Left renal pelvis (tissue), 4 donors: ENCODE data around the gene TARBP2. TPM values are rescaled to one million over a fixed set of nuclear protein-coding genes. Genes with fewer than 3 reads are reported as not detected.
"Not testable (repeated sequence)": the region's sequence is repeated elsewhere in the genome, so short reads cannot be mapped to it uniquely, and the experiment has no call there.

Experiments used
- DNase-seq, 4 donors: peaks; one replicate each; pipeline ENCODE4 v3.0.0-alpha.2; 2013; ENCODE audit warnings: low read depth in 4 of 4, low spot score in 3 of 4
- polyA plus RNA-seq, 4 donors: library from polyadenylated mRNA; unstranded; fragments of 120-200 nt; gene quantifications; one replicate each; pipeline ENCODE4 v1.2.1, GENCODE V29; 2013; ENCODE audit not compliant: insufficient read length in 4 of 4

Gene TARBP2
- polyA plus RNA-seq, 4 donors: 37.4 to 59.6 (median 43.5) TPM

DNA sequence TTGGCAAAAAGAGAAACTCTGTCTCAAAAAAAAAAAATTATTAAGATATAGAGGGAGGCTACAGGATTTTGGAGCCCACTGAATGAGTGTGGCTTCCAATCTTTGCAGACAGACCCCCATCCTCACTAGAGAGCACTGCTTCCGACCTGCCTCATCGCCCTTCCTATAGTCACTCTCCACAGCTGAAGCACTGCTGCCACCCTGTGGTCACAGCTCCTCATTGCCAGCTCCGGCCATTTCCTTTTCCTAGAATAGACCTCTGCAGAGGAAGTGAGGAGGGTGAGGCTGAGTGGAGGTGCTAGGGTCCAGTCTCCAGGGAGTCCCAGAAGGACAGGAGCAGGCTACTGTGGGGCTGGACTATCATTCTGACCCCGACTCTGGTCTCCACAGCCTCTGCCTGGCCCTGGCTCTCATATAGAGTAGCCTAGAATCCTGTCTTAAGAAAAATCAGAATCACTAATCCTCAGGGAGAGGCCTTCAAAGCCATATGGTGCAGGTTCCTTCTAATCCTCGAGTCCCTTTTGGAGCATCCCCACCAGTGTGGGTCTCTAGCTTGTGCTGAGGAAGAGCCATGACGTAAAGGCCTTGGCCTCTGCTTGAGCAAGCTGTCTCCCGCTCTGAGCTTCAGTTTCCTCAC, 7.6 kb downstream of the TARBP2 start:
- peak in 2 of 4 donors; percentile 54 to 79 for DNase-seq

DNA sequence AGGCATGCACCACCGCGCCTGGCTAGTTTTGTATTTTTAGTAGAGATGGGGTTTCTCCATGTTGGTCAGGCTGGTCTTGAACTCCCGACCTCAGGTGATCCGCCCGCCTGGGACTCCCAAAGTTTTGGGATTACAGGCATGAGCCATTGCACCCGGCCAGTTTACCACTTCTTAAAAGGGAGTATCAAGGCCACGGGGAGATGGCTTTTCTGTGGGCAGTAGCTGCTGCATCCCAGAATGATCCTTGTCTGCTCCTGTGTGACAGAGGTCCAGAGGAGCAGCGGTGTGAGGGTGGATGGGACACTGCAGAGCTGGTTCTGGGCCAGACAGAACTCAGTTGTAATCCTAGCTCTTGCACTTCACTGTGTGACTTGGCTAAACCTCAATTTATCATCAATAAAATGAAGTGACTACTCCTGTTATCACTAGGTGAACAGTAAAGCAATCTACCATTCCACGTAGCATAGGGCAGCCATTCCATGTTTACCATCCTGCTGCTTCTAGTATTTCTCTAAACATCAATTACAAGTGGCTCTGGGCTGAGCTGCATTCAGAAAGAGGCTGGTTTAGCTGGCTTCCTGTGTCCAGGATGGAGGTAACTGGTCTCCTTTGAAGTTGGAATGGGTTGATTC, 9.2 kb downstream of the TARBP2 start:
- DNase-seq: no peak

DNA sequence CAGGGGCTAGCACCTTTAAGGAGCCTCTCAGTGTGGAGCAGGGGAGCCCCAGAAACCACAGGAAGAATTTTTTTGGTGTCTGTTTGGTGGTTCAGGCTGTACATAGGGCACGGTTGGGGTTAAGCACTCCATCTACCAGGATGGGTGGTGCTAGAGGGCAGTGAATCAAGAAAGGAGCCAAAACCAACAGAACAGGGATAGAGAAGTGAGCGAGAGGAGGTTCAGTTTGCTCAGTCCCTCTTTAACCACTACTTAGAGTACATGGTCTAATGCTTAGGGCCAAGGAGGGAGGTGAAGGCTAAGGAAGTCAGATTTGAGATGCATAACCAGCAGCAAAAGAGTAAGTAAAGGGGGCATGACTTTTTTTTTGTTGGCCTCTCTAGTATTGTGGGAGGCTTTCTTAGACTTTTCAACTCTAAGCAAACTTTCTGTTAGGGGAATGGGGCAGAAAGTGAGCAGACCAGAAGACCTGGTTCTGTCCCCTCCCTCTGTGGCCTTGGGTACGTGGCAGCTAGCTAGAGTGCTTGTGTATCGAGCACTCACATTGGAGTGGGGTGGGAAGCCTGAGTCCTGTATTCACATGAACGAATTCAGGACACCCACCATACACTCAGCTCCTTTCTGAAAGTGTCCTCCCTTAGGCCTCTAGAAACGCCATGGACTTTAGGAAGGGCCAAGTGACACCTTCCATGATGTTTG, 12.8 kb downstream of the TARBP2 start:
- DNase-seq: no peak

DNA sequence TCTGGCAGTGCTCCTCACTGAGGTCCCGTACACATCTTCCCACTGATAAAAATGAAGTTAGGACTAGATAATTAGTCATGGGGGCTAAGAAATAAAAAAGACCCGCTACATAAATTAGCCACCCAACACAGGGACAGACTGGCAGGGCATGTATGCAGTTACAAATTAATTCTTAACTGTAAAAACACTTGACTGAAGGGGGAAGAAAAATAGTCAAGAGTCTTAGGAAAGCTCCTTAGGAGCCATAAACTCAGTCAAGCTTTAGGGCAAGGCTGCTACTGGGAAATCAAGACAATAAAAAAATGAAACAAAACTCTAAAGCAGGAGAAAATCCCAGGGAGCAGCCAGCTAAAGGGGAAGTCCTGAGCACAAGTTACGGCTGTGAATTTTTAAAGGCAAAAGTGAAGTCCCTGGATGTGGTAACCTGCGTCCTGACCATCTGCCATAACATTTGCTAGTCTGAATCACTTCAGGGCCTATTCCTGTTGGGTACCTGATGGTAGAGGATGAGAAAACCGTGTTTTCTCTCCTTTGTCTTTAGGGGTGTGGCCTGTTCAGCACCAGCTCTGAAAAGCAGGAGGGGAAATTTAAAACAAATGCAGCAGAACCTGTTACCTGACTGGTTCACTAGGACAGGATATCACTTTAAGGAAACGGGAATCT, 13.7 kb downstream of the TARBP2 start:
- no peak for DNase-seq

DNA sequence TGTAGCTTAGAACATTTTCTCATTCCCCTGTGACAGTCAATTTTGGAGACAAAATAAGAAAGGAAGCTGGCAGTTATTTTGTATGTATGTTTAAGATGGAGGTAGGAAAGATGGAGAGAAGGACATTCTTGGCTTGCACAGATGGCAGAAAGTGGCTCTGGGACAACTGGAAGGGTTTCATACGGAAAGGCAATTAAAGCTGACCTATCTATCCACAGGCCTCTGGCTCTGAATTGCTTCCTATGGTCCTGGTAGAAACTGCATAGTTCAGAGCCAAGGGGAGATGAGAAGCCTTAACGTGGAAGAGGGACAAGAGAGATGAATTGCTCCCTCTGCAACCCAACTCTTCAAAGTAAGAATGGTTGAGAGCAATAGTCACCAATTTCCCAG, 14.2 kb downstream of the TARBP2 start:
- no peak for DNase-seq

DNA sequence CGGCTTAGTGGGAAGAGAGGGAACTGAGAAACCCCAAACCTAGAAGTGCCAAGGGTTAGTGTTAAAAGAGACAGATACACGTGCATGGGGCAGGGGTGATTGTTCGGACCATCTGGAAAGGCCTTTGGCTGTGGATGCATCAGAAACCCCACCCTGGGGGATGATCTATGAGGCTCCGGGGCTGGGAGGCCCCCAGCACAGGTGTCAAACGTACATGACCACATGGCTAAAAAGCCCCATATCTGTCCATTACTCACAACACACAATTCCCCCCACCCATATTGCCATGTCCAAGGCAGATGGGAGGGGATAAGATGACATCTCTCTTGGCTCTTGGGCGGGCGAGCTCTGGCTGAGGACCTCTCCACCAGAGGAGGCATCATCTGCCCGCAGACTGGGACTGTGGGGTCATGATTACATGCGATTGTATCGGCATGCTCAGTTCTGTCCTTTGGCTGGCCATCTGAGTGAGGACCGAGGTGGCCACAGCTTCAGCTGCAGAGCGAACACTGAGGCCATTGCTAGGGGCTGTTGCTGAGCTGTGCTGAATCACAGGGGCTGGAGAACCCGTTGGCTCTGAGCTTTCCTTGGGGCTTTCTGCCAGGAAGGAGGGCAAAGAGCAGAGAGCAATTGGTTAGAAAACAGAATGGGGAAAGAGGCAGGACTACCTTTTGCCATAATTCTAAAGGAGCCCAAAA, 15.8 kb downstream of the TARBP2 start:
- DNase-seq: no peak

DNA sequence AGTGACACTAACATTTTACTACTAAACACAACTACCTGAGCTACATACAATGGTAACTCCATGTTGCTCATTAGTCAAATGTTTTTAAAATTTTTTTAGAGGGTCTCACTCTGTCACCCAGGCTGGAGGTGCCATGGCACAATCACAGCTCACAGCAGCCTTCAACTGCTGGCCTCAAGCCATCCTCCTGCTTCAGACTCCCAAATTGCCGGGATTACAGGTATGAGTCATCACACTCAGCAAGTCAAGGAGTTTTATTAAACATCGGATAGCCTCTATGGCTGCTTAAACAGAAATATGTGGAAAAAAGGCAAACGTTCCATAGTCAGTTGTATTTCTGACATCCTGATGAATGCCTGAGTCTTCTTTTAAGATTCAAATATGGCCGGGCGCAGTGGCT, 17.3 kb downstream of the TARBP2 start:
- no peak for DNase-seq

DNA sequence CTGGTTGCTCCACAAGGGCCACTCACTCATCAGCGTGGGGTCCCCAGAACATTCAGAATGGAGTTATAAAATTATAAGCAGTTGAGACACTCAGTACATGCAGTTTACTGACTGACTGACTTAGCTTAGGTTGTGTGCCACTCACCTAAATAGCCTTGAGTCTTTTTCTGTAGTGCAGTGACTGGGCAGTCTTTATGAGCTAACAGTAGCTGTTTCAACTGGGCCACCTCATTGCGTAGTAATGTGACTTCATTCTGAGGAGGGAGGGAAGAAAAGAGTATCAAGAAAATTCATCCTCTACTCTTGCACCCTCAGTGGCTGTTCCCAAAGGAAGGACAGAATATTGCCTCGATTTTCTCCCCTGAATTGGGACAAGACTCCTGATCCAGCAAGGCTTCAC, 22.0 kb downstream of the TARBP2 start:
- no peak for DNase-seq

DNA sequence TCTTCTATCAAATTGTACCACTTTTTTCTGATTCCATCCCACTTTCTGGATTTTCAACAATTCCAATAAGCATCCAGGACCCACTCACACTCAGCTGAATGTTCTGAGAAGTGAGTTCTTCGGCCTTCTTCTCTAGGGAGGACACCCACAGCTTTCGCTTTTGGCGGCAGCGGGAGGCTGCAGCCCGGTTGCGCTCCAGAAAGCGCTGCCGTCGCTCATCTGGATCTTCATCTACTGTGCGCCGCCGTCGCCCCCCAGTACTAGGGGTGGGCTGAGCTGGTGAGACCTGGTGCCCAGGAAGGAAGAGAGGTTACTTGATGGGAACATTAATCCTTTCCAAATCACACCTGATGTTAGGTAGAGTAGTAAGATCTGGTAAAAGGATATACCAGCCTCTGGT, 23.4 kb downstream of the TARBP2 start:
- DNase-seq: no peak

DNA sequence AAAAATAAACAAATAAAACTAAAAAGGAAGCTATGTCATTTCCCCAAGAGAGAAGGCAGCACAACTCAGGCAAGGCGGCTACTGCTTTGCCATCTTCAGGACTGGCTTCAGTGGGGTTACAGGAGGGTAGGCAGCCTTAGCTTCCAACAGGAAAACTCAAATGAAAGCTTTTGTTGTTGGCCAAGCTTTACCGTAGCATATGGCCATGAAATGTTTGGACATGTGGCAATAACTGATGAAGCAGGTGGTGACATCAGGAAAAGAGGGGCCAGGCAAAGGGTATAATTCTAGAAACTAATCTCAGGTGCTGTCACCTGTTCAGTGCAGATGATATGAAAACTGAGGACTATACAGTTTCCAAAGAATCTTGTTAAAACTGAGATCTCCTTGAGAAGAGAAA, 29.0 kb downstream of the TARBP2 start:
- no peak for DNase-seq

DNA sequence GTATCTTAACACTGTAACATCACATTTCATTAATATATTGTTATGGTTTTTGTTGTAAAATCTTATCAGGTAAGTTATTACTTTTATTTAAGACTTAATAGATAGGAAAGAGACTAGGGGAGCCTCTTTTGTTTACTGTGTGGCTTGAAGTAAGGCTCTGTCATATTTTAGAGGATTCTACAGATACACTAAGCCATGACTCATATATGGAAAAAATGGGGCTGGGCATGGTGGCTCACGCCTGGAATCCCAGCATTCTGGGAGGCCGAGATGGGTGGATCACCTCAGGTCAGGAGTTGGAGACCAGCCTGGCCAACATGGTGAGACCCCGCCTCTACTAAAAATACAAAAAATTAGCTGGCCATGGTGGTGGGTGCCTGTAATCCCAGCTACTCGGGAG, 29.8 kb downstream of the TARBP2 start:
- no peak for DNase-seq

DNA sequence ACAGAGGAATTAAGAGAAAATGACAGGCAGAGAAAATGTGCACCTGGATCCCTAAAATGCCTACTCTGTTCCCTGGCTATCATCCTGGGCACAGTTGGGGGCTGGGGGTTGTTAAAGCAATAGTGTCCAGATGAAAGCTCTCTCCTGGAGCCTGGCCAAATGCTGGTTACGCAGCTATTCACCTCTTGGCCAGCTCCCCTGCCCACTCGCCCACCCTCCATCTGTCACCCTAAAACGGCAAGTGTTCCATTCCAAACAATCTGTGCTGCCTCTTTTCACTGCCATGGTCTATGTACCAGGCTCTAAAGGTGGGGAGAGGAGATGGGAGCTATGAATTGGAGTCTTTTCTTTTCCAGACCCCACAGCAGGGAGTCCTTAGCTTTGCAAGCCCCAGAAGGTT, 30.9 kb downstream of the TARBP2 start:
- no peak for DNase-seq

DNA sequence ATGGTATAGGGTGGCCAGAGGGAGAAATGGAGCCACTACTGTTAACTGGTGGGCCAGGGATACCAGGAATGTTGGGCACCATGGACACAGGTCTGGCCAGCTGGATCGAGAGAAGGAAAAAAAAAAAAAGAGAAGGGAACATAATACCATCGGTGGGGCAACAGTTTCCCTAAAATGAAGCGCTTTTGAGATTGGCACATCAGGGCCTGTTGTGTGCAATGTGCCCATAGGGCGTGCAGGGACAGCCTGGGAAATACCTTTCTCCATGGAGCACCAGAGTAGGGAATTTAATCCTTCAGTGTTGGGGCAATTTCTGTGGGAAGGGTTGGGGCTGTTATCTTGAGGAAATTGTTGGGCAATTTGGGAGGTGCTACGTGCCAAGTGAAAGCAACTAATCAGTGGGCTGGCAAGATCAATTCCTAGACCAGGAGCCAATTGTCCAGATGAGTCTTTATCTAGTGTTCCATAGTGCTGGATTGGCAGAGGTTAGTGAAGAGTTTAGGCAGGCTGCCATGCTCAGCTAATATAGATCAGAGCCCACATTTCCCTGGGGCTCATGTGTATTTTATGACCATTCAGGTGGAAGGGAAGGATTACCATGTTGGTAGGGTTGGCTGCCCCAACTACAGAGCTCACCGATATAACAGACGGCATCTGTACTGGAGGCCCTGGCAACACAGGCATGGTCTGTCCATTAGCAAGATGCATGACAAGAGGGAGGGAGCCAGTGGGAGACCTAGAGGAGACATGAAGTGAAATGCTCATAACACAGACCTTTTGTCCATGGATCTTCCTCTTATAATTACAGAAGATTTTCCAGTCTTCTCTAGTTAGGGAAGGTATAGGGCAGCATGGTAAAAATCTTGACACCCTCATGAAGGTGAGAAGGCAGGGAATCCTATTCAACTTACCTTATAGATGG, 31.7 kb downstream of the TARBP2 start:
- no peak for DNase-seq

DNA sequence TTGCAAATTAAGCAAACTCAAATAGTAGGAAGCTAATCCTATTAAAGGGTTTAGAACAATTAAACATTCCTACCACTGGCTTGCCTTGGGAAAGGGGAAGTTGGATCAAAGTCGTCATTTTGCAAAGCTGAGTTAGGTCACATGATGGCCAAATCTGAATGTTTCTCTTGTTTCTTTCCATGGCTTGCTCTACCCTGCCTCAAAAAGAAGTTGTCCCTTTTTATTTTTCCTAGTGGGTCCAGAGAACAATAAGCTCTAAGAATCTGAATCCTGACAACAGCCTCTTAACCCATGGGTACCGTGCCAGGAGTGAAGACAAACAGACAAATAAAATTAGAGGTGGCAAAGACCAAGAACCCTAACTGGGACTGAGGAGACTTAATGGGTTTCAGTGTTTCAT, 32.4 kb downstream of the TARBP2 start:
- no peak for DNase-seq

DNA sequence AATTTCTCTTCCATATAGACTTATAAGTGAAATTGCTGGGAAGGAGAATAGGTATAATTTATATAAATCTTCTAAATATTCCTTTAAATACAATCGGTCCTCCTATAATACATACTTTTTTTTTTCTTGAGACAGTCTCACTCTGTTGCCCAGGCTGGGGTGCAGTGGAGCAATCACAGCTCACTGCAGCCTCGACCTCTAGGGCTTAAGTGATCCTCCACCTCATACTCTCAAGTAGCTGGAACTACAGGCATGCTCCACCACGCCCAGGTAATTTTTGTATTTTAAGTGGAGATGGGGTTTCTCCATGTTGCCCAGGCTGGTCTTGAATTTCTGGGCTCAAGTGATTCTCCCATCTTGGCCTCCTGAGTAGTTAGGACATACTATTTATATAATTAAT, 35.9 kb downstream of the TARBP2 start:
- DNase-seq: no peak

DNA sequence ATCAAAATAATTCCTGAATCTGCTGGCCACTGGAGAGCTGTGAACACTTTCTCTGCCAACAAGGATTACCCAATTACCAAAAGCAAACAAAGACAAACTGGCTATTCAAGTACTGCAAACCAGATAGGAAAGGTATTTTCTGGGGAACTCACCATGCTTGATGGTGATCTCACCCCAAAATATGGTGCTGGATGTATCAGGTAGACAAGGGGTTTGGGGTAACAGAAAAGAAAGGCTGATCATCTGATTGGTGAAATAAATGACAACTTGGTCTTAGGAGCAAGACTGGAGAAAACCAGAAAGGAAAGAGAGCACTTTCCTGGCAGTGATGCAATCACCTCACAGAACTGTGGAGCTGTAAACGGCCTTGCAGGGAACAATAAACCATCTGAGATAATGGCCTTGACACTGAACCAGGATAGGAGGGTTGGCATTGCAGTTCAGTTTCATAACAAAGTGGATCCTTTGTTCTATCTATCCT, 37.2 kb downstream of the TARBP2 start:
- DNase-seq: no peak

DNA sequence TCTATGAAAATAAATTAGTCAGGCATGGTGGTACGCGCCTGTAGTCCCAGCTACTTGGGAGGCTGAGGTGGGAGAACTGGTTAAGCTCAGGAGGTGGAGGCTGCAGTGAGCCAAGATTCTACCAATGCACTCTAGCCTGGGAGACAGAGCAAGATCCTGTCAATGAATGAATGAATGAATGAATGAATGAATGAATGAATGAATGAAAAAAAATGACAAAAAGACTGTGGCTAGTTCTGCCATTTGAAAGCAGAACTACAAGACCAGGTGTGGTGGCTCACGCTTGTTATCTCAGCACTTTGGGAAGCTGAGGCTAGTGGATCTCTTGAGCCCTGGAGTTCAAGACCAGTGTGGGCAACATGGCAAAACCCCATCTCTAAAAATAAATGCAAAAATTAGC, 38.4 kb downstream of the TARBP2 start:
- no peak for DNase-seq

DNA sequence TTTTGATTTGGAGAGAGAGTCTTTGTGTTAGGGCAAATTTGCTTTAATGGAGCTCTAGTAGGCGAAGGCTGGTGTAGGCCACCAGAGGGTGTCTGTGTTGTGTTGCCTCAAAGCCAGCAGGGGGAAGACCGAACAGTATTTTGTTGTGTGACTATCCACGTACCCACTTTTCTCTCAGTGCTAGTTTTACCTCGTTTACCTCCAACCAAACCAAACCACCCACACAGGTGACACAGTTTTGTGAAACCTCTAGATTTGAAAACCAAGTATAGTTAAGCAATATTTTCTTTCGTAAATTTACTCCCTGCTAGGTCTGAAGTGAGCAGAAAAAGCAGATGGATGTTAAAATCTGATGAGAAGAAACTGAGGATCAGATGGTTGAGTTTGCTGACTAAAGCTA, 42.5 kb downstream of the TARBP2 start:
- no peak for DNase-seq

DNA sequence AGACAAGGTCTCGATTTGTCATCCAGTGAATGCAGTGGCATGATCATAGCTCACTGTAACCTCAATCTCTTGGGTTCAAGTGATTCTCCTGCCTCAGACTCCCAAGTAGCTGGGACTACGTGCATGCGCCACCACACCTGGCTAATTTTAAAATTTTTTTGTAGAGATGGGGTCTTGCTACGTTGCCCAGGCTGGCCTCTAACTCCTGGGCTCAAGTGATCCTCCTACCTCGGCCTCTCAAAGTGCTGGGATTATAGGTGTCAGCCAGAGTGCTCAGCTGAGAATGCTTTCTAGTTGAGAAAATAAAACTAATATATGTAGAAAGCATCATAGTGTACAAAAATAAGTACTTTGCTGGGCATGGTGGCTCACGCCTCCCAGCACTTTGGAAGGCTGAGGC, 47.3 kb downstream of the TARBP2 start:
- DNase-seq: not testable (repeated sequence)

DNA sequence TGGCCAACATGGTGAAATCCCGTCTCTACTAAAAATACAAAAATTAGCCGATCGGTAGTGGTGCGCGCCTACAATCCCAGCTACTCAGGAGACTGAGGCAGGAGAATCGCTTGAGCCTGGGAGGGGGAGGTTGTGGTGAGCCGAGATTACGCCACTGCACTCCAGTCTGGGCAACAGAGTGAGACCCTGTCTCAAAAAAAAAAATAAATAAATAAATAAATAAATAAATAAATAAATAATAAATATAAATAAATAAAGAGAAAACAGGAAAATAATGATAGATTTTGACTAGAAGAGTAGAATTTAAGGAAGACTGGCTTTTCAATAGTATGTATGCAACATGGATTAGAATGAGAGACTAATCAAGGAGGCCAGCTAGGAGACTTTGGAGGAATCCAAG, 49.0 kb downstream of the TARBP2 start:
- not testable (repeated sequence) for DNase-seq
